COR-L47 (cell line): Measurements from ENCODE around the gene PEA15.
A peak's percentile ranks its signal among the peaks of the same experiment; 100 is the strongest.

ENCODE experiments used
- DNase-seq: peaks from one replicate; lab custom pipeline; 2025; lab: John Stamatoyannopoulos, UW

Gene PEA15

GRCh38 chr1:160179336-160179735, 25.8 kb upstream of the PEA15 start:
- DNase-seq, result no peak

GRCh38 chr1:160186246-160186645, 18.9 kb upstream of the PEA15 start:
- no peak for DNase-seq

GRCh38 chr1:160186729-160187128, 18.5 kb upstream of the PEA15 start:
- no peak for DNase-seq

GRCh38 chr1:160187407-160187806, 17.8 kb upstream of the PEA15 start:
- DNase-seq, result no peak

- DNase-seq, result no peak
These were observed 16.8 kb upstream of the PEA15 start for GRCh38 chr1:160188341-160188740.

- DNase-seq, result no peak
These were observed 15.2 kb upstream of the PEA15 start, which contains the start of gene CASQ1 for GRCh38 chr1:160189649-160190625. TSS of gene CASQ1 (plus strand) at chr1:160190575. CDS start at chr1:160190752, 177 bp downstream.

- DNase-seq, result no peak
These were observed 13.4 kb upstream of the PEA15 start for GRCh38 chr1:160191756-160192155.

- no peak for DNase-seq
These were observed 12.9 kb upstream of the PEA15 start for GRCh38 chr1:160192234-160192633.

- DNase-seq, result peak; percentile 79
These were observed 11.9 kb upstream of the PEA15 start for GRCh38 chr1:160193091-160193819.

- DNase-seq, result no peak
These were observed 11.1 kb upstream of the PEA15 start for GRCh38 chr1:160193832-160194736.

GRCh38 chr1:160194737-160195059, 10.5 kb upstream of the PEA15 start:
- DNase-seq, result no peak

- DNase-seq, result no peak
These were observed 9.0 kb upstream of the PEA15 start for GRCh38 chr1:160196143-160196542.

- no peak for DNase-seq
These were observed 8.0 kb upstream of the PEA15 start for GRCh38 chr1:160197231-160197630.

- DNase-seq, result no peak
These were observed 4.4 kb upstream of the PEA15 start for GRCh38 chr1:160200786-160201185.

GRCh38 chr1:160204526-160205241, 500 bp upstream of the PEA15 start:
- DNase-seq, result no peak

- DNase-seq, result no peak
These were observed 829 bp downstream of the PEA15 start for GRCh38 chr1:160206036-160206389.

GRCh38 chr1:160206421-160207117, 1.4 kb downstream of the PEA15 start:
- peak; percentile 44 for DNase-seq

GRCh38 chr1:160207118-160207650, 2.0 kb downstream of the PEA15 start:
- no peak for DNase-seq

- no peak for DNase-seq
These were observed 2.8 kb downstream of the PEA15 start for GRCh38 chr1:160207771-160208556.
